ENCODE results near the gene PKP1. TPM values are rescaled to one million over a fixed set of nuclear protein-coding genes. Genes with fewer than 3 reads are reported as not detected.

Gene PKP1
- total RNA-seq, 1 donor from 2014 or later: 0.13 TPM

GRCh38 chr1:201366696-201367095 is 83.4 kb downstream of the PKP1 start:
- DNase-seq (ENCODE audit: low read depth): peak; percentile 17

DNA sequence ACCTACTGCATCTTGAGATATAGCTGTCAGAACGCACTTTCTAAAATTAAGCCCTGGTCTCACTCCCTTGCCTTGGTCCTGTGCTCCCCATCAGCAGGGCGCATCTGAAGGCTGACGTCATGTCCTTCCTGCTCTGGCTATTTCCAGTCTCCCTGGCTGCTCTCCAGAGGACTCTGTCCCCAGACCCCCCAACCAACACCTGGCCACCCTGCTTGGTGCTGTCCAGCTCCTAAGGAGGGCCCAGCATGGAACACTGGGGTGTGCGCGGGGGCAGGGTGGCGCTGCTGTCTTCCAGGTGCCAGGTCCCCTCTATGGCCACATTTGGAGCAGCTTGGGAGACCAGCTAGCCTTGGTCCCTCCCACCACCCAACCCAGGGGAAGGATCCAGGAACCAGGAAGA is 85.9 kb downstream of the PKP1 start:
- peak; percentile 51 for DNase-seq (ENCODE audit: low read depth)

DNA sequence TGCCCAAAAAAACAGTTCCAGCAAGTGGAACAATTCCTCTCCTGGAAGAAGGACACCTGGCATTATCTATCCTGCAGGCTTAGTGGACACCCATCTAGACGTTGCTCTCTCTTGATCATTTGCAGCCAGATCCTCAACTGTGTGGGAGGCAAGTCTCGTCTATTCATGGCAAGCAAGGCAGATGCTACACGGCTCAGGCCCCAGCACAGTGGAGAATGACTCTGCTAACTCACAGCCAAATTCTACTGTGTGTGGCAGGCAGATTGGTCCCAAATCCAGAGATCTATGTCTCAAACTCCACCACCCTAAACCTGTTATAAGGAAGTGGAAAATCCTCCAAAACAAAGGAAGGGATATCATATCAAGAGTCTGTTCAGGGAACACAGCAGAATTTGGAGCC is 87.2 kb downstream of the PKP1 start:
- peak; percentile 34 for DNase-seq (ENCODE audit: low read depth)

GRCh38 chr1:201371276-201371675 is 88.0 kb downstream of the PKP1 start:
- peak; percentile 26 for DNase-seq (ENCODE audit: low read depth)

DNA sequence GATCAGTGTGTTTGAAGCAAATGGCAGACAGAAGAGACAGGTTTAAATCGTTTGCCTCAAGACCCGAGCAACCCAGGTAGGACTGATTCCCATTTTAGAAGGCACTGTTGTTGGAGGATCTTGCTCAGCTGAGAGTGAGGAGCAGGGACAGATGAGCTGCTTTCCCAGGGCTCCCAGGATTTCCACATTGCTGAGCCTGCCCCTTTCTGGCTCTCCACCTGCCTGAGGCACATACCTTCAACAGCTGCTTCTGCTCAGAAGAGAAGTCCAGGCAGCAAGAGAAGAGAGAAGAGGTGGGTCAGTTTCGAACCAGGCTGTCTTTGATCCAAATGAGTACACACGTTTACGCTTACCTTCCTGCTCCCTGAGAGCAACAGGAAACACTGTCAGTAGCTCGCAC is 88.5 kb downstream of the PKP1 start:
- DNase-seq (ENCODE audit: low read depth): peak; percentile 60

DNA sequence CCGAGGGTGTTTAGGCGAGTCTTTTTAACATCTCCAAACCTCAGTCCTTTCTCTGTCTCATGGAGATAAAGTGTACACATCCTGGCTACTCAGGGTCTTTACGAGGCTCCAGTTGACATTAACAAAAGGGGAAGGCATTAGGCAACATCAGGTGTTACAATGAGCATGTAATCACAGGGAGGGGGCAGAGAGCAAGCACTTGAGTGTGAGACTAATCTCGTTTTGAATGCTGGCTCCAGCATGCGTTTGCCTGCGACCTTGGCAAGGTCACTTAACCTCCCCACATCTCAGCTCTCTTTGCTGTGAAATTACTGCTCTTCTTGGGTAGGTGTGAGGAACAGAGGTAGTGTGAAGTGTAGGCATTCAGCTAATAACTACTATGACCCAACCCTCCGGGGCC is 91.1 kb downstream of the PKP1 start:
- DNase-seq (ENCODE audit: low read depth): peak; percentile 37

DNA sequence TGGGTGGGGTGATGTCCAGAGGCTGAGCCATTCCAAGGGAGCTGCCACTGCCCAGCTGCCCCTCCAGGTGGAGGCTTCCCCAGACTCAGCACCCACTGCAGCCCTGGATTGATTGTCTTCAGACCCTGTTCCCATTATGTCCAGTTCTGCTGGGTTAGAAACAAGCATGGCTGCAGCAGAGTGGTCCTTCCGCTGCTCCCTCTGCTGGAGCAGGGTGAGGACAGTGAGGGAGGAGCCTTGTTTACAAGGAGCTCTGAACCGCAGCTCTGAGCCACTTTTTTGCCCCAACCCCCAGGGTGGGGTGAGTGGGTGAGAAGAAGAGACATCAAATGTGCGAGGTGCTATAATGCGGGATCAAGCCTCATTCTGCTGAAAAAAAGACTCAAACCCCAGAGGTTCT is 91.9 kb downstream of the PKP1 start:
- peak; percentile 61 for DNase-seq (ENCODE audit: low read depth)

GRCh38 chr1:201376107-201376463 is 92.8 kb downstream of the PKP1 start:
- no peak for DNase-seq (ENCODE audit: low read depth)

DNA sequence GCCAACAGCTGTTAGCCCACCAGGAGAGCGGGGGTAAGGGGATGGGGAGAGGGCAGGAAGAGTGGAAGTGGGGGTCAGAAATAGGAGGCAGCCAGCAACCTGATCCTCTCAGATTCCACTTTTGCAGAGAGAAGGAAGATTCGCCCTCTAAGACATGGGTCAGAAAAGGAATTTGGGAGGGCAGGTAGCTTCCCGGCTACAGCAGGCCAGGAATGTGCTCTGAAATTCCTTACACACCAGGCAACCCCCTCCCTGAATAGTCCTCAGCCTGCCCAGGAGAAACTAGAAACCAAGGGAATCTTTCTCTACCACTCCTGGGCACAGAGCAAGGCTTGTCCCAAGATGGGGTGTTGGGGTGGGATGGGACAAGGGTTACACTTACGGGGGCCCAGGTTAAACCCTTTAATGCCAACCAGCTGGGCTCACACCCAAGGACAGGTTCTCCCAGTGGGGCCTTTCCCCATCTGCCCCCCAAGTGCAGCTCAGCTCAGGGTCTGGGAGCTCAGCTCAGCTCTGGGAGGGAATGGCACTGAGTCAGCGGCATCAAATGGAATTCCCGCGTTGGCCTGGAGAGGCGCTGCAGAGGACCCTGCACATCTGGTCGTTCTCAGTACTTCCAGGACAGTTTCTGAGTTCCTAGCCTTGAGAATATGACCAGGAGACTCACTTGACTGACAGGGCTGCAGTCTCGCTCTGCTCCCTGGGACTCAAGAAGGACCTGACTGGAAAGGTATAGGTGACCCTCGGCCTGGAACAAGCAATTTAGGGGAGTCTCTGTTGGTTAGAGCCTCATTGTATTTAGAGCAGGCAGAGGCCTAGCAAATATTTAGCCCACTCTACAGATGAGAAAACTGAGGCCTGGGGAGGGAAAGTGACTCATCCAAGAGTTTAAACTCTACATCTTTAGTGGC is 93.4 kb downstream of the PKP1 start:
- peak; percentile 81 for DNase-seq (ENCODE audit: low read depth)

GRCh38 chr1:201377611-201378092 is 94.3 kb downstream of the PKP1 start, which contains the start of gene TNNT2:
Gene TNNT2, minus strand, starts transcription at chr1:201377680. Its CDS starts 4,426 bp downstream, at chr1:201373254.
- DNase-seq (ENCODE audit: low read depth): peak; percentile 98

DNA sequence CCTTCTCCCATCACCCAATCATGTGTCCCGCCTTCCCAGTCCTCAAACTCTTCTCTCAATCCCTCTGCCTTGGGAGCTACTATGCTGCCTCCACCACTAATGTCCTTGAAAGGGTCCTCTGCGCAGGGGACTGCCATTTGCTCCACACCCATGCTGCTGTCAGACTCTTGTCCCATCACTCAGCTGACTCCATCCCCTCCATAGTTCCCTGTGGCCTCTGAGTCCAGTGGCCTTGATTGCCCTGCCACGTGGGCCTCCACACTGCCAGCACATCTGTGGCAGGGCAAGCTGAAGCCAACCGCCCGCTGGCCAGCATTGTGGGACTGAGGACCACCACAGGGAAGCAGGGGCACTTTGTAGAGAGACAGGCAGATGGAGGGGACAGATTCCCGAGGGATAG is 95.5 kb downstream of the PKP1 start:
- DNase-seq (ENCODE audit: low read depth): peak; percentile 45

GRCh38 chr1:201379733-201380242 is 96.5 kb downstream of the PKP1 start:
- peak; percentile 18 for DNase-seq (ENCODE audit: low read depth)

DNA sequence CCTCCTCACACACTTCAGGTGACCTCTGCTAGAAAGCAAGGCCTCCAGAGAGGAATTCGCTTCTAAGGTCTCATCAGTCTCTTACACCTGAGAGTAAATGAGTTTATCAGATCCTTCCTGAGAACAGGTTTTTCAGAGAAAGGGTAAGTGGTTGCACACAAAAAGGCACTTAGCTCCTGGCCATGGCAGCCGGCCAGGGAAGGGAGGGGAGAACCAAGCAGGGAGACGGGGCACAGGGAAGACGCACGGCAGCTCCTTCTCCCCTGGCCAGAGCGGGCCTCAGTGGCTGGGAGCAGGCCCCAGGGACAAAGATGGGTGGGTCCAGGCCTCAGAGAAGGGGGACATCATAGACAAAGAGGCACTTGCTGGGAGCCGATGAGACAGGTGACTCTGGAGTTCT is 97.8 kb downstream of the PKP1 start:
- no peak for DNase-seq (ENCODE audit: low read depth)

Other genes with a start within 250 kb of the PKP1 start
- 57.2 and 58.9 TPM in 2 replicates for gene CACNA1S, start 171.1 kb upstream of the PKP1 start, total RNA-seq
- gene ASCL5, start 156.3 kb upstream of the PKP1 start, total RNA-seq: not detected in 2 replicates
- 86.5 and 88.2 TPM in 2 replicates for gene TMEM9, start 129.0 kb upstream of the PKP1 start, total RNA-seq
- 0.26 and 0.29 TPM in 2 replicates for gene IGFN1, start 92.7 kb upstream of the PKP1 start, total RNA-seq
- 3,022 and 4,635 TPM in 2 replicates for gene TNNT2, start 94.2 kb downstream of the PKP1 start, total RNA-seq
- gene LAD1, start 115.8 kb downstream of the PKP1 start, total RNA-seq: 22.3 and 27.0 TPM in 2 replicates
- gene TNNI1, start 138.2 kb downstream of the PKP1 start, total RNA-seq: 9,118 and 11,163 TPM in 2 replicates
- gene PHLDA3, start 185.7 kb downstream of the PKP1 start, total RNA-seq: 267 and 319 TPM in 2 replicates
- 184 and 198 TPM in 2 replicates for gene CSRP1, start 223.6 kb downstream of the PKP1 start, total RNA-seq

All from myocyte (in vitro differentiated cells).